Islet precursor cell (in vitro differentiated cells): ENCODE results near the gene HOXB8.

ENCODE experiments used
- DNase-seq: peaks from one replicate; pipeline ENCODE4 v3.0.0-alpha.2; 2018

The HOXB8 gene

DNA sequence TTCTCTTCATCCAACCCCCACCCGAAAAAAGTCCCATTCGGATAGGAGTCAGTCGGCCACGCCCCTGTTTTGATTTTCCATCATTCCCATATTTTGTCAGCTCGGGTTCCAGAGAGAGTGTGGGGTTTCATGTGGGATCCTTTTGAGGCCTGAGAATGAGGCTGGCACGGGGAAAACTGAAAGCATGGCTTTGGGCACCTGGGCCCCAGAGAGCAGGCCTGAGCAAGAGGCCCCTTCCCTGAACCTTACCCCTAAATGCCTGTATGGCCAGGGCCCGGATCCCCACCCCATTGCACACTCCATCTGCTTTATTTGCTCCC is 32.4 kb downstream of the HOXB8 start:
- no peak for DNase-seq

DNA sequence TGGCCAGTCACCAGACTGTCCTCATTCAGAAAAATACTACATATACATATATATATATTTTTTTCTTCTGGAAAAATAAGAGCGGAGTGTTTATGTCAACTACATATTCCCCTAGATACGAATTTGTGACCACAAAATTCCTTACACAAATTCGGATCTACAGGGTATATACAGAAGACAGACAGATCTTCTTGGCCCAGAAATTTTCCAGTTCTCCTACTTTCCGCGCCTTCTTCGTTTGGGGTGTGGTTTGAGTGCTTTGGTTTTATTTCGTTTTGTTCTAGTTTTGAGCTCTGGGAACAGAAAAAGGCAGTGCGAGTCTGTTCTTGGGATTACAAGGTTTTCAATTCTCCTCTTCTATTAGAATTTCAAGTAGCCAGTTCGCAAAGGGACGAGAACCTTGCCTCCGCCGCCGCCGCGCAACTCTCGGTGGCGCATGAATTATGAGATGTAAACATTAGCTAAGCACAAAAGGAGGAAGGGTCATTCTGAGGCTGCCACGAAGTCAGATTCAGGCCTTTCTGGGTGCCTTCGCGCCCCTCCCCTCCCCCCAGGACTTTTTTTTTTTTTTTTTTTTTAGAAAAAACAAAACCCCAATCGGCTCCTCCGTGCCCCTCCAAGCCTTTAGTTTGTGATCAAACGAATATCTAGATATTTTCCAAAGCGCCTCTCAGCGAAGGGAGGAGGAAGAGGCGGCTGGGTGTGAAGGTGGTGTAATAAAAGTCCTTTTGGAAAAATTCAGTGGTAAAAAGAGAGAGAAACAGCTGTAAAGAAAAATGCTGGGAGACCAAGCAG is 35.1 kb downstream of the HOXB8 start:
- DNase-seq = no peak

DNA sequence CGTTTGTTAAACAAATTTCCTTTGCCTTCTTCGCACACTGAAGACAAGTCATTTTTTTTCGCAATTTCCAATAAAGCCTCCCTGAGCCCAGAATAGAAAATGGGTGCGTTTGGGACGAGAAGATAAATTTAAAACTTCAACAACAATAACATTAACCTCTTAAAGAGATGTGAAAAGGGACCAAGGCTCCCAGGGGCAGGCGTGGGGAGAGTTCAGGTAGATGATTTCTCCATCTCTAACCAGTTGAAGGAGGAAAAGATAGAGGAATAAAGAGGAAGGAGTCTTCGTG is 35.7 kb downstream of the HOXB8 start:
- no peak for DNase-seq

DNA sequence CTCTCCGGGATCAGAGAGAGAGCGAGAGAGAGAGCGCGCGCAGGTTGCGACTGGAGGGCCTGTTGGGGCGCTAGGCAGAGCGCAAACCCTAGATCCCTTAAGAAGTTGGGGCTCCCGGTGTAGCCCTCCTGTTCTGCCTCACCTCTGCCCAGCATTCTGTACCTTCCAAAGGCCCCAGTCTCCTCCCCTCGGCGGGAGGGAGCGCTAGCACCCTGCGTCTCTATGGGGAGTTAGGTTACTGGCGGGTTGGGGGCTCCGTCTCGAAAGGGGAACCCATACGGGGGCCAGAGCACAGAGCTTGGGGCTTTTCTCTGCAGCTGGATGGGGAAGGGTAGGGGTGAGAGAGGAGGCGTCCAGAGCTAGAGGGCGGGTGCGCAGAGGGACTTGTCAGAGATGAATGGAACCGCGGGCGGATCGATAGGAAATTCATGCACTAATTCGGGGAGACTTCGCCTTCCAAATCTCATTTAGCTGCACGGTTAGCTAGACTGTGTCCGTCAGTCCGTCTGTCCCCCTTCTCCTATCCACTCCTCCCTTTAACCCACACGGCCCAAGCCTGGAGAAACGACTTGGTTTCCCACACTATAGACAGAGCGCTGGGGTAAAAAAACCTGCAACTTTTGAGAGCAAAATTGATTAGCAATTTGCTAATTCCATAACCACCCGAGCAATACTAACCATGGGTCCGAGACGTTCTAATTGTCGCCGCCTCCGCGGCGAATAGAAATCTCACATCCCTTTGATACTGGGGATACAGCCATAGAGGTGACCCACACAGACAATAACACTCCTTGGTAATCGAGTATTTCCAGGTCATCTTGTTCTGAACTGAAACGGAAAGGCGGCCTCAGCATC is 36.2 kb downstream of the HOXB8 start:
- no peak for DNase-seq

DNA sequence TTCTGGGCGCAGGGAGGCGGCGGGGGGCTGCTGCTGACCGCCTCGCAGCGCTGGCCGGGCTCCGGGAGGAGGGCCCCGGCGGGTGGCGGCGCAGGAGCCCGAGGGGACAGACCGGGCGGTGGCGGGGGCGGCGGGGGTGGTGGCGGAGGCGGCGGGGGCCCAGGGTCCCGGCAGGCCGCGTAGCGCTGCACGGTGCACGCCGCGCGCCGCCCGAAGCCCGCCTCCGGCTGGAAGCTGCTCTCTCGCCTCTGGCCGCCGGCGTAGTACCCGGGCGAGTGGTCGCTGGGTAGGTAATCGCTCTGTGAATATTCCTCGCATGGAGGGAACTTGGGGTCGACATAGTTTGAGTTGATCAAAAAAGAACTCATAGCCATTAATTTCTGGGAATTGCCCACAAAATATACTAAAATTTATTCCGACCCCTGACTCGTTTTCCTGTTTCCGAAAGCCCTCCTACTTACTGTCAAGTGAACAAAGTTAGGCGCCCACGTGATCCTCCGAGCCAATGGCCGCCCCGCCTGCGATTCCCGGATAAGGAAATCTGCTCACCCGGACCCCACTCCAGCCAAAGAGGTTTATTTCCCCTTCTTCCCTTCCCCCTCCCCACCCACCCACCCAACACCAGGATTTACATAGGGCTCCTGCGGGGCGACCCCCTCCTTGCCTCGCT is 37.0 kb downstream of the HOXB8 start, which contains the start of gene HOXB4:
TSS of gene HOXB4 (minus strand) at position 405 of the 670 bp plus-strand sequence. CDS start at position 374, 31 bp downstream.
- peak; percentile 92 for DNase-seq

DNA sequence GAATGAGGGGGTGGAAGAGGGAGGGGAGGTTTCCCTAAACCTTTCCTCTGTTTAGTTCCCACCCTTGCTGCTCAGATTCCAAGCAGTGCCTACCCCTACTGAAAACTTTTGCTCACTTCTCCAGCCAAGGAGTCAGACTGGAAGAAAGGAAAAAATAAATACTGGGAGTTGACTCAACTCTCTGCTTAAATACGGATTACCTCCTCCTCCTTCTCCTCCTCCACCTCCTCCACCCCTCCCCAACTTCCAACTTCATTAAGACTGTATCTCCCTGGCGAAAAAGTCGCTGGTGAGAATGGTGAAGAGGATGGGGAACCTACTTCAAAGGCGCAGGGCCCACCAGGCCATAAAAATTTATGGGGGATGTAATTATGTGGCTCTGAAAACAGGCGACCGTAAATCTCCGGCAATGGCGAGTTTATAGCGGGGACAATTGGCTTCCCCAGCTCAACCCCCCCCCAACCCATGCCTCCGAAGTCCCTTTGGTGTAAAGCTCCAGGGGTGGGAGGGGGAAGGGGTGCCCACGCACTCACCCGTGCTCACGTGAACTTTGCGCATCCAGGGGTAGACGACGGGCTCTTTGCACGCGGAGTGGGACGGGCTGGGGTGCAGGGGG is 37.7 kb downstream of the HOXB8 start:
- no peak for DNase-seq

DNA sequence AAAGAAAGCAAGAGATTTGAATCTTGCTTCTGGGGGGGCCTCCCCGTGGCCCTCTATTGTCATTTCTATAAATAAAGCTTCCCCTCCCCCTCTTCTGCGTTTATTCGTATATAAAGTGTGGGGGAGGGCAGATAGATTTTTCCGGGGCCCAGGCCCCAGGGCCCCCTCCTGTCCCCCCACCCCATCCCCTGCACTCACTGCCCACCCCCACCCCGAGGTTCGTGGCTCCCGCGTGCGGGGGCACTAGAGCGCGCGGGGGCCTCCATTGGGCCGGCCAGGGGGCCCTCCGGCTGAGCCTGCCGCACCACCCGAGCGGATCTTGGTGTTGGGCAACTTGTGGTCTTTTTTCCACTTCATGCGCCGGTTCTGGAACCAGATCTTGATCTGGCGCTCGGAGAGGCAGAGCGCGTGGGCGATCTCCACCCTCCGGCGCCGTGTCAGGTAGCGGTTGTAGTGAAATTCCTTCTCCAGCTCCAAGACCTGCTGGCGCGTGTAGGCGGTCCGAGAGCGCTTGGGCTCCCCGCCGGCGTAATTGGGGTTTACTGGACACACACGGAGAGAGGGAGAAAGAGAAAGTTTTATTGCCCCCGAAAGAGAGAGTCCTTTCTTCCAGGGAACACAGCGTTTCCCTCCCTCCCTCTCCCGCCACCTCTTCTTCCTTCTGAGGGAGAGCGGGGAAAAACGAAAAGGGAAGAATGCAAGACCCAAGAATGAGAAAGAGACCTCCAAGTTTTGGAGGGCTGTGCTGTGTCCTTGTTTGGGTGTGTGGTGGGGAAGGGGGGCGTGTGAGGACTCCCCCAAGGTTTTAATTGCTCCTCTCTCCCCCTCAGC is 38.4 kb downstream of the HOXB8 start:
- peak; percentile 91 for DNase-seq

DNA sequence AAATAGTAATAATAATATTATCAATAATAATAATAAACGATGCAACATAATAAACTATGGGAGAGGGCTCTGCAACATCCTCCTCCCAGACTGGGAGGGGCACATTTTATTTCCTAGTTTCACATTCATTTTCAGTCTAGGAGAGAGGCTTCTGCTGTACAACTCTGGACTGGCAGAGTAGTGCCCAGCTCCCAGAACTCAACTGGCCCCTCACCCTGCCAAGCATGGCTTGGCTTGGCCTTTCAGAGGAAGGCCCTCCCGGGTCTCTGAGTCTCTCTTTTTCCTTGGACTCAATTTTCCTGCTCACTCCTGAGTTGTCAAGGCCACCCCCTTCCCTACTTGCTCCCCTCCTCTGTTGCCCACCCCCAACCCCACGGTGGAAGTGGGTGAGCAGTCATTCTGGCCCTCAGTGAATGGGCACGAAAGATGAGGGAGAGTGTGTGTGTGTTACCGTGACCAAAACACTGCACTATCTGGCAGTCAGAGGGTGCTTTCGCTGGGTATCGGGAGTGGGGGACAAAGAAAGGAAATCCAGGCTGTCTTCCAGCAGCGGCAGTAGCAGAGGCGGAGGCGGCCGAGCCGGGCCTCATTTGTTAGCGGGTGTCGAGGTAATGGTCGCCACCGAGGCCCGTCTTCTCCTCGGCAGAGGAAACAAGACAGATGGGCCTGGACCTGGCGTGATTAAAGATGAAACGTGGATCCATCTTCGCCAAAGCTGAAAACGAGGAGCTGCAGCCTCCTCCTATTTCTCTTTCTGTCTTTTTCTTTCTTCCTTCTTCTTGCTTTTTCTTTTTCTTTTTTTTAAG is 39.2 kb downstream of the HOXB8 start:
- DNase-seq = no peak

DNA sequence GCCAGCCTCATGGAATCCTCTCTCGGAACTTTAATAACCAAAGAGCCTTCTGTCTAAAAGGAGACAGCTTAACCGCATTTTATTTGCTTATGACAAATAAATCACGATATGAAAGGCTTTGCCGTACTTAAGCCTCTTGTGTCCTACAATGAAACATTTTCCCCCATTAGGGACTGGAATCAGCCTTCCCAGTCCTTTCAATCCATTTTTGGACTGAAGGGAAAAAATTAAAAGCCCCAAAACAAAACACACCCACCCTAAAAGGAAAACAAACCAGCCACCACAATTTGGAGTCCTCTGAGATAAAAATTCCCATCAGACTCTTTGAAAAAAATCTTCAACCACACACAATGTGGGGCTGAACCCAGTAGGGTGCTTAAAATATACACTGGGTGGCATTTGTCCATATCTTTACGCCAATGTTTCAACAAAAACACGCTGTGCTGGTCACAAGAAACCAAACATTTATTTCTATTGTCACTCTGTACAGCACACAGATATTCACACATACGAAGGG is 40.0 kb downstream of the HOXB8 start:
- DNase-seq = no peak

DNA sequence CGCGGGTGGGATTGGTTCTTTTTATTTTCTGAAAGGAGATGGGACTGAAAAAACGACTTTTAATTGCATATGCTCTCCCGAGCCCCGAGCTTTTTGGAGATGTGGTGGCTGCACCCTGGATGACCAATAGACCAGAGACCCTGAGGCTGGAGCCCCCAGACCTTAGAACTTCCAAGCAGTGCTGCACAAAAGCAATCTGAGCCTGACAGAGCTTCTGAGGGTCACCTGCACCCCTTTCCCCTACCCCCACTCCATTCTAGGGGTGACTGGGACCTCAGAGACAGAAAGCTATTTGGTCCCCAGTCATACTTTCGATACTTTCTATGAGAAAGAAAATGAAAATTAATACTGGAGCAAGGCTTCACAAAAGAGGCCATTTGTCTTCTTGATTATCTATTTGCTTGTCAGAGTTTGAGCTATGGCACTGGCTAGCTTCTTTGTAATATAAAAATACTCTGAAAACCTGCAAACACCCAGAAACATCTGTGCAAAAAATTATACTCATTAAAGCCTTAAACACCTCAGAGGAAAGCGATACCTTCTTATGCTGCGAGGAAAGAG is 40.5 kb downstream of the HOXB8 start:
- DNase-seq = no peak

DNA sequence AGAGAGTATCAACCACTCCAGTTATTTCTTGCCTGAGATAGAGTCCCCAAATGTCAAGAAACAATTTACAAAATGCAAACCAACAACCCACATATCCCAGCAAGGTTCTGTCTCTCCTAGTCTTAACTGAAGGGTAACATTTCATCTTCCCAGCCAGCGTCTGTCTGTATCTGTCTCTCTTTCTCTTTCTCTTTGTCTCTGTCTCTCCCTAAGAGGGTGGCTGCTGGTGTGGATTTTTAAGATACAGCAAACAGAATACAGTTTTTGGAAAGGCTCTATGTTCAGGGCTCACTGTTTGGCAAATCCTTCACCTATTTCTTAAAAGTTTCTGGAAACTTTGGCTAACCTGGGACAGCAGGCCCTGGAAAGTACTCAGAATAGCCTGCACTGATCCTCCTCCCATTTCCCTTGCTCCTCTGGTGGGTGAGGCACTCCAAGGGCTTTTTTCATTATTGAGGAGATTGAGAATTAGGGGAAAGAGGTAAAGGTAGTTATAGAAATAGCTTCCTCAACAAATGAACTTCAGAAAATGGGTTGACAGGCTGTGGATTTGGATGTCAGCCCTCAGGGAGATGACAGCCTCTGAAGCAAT is 43.2 kb downstream of the HOXB8 start:
- DNase-seq = no peak

DNA sequence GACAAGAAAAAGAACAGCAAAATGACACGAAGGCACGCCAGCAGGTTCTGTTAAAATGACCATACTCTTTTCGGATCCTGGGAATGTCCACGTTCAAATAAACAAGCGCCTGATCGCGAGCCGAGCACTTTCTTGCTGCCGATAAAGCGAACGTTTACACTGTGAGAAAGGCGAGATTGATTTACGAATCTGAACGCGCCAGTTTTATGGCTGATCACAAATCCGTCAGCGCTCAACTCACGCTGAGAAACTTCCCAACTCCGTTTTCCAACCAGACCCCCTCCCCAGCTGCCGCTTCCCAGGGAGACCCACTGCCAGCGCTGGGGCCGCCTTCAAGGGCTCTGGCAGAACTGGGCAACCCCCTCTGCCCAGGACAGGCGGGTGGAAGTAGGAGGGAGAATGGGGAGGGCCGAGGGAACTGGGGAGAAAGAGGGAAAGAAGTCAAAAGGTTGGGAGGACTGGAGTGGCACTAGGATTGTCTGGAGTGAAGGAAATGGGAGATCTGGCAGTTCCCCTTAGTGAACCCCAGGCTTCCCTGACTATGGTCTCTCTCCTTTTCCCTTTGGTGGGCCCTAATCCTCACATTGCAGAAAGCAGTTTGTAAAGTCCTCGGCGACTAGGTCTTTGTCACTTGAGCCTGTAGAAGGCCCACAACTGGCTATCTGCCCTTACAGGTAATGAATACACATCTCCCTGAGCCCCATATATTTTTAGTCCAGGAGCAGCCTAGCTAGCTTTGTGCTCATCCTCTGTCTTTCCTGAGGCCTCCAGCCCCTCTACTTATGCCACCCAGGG is 43.9 kb downstream of the HOXB8 start:
- DNase-seq = peak; percentile 80

DNA sequence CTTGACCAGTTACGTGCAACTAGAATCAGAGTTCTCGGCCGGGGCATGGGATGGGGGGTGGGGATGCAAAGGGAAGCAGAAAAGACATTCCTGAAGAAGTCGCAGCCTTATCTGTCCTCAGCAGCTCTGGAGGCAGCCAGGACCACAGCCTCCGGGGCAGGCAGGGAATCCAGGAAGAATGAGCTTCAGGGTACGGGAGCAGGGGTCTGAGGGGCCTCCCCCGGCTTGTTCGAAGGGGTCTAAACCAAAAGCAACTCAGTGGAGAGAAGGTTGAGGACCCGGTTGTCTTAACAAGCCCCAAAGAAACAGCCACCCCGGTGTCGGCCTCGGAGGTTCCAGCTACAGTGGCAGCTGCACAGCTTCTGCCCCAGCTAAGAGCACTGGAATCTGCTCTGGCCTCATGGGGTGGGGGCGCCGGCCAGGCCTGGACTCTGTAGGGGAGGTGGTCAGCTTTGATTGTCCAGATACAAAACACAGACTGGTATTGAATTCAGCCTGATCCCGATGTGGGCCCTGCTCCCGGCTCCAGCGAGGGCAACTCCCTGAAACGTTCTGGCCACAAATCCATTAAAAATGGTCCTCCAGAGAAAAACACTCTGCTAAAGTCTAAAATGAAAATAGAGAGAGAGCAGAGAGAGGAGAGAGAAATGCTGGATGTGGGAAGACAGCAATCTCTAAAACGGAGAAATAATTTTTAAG is 44.6 kb downstream of the HOXB8 start:
- DNase-seq = peak; percentile 89

DNA sequence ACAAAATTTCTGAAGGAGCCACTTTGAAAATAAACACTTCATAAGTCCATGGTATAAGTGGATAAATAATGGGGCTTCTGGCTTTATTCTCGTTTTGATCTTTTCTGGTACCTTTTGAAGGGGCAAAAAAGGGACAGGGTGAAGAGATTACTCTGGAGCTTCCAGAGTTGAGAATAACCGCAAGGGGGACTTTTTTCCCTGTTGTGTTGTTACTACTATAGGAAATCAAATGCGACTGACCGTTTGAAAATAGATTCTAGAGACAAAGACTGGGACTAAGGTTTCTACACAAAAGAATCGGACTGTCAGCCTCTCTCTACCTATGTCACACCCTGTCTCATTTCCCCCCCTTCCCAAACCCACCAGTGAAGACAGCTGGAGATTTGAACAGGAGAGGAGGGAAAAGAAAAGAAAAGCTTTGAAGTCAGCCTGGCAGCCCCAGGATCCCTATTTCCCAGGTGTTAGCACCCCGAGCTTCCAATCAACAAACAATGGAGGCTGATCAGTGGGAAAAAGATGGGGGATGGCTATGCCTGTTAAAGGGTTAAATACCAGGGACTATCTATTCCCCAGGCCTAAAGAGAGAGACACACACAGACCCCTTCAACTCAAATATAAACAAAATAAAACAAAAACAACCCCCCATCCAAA is 45.3 kb downstream of the HOXB8 start:
- DNase-seq = no peak

DNA sequence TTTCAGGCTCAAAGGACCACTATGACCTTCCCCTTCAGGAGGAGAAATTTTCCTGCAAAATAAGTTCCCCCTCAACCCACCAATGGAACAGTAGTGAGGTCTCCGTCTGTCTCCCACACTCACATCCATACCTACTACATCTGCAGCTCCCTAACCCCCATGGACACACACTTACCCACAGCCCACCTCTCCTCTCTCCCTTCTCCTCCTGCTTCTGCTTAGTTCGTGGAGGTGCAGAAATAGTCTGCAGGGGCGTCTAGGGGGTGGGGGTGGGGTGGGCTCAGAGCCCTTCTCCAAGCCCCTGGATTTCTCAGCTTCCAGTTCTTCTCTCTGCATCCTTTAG is 45.9 kb downstream of the HOXB8 start:
- no peak for DNase-seq

DNA sequence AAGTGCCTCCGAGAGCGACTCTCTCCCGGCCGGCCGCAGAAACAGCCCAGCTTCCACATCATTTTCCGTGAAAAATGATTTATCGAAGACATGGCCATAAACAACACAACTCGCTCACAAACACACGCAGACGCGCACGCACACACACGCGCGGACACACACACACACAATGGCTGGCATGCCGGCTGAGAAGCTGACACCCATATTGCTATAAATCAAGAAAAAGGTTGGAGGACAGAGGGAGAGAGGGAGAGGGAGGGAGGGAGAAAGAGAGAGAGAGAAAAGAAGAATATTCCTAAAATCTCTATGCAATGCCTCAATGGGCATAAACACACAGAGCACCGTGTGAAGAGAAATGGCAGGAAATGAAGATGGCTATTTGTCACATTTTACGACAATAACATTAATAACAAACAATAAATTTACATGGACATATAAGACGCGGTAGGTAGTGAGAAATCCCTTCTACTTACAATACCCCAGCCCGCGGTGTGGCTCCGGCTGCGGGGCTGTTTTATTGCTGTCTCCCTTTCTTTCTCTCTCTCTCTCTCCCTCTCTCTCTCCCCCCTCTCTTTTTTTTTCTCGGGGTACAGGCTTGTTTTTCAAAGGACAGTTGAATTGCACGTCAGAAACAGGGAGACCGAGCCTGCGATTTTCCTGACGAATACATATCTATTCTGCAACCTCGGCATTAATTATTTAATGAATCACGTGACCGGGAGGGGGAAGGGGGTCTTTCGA is 46.4 kb downstream of the HOXB8 start:
- DNase-seq = no peak

DNA sequence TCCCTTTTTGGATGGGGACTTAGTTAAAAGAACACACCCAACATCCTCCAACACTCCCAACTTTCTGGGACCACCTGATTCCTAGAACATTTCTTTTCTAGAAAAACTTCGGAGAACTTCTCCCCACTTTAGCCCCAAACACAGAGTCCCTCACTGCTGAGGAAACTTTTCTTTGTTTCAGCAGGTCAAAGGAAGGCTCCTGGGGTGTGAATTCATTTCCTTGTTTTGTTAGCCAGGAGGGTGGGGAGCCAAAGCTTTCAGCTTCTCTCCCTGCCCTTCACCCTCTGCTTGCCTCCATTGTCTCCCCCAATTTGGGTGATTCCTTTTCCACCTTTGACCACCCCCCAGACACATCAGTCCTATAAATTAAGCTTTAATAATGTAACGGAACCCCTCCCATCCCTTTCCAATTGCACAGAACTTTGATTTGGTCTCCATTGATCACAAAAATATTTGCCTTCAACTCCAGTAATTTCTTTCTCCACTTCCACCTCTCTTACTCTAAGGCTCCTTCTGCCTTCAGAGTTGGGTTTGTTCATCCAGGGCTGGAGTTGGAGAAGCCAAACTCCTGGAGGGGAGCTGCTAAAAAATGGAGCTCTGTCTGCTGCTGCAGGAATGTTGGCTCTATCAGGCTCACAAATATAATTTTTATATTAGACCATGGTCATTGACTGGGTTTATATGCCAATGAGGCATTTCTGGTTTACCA is 47.3 kb downstream of the HOXB8 start:
- DNase-seq = no peak
